GM23338 (cell line): ENCODE data around the gene SYNGR3. TPM values are rescaled to one million over a fixed set of nuclear protein-coding genes. Genes with fewer than 3 reads are reported as not detected.

Experiments
- ATAC-seq: fragments of 200-7000 bp; cut with Tn5 transposase; 3 replicates; pipeline ENCODE4 v1.9.1; 2020
- DNase-seq: peaks from one replicate; pipeline ENCODE4 v3.0.0-alpha.2; 2015; ENCODE audit warnings: low spot score
- H2AFZ ChIP-seq: fragments of 200-600 bp; sonication (generic); 2 replicates; pipeline ENCODE4 v1.8.0; 2016; ENCODE audit warnings: antibody characterized with exemption, mild to moderate bottlenecking, moderate library complexity
- H3F3A ChIP-seq: fragments of 200-600 bp; sonication (generic); replicated peaks from 2 replicates; pipeline ENCODE4 v1.8.0; 2017; ENCODE audit warnings: antibody characterized with exemption, mixed run types, low read depth
- H3K27ac ChIP-seq: fragments of 200-600 bp; sonication (generic); 2 replicates; pipeline ENCODE4 v1.6.1; 2016; ENCODE audit warnings: low read depth
- H3K27me3 ChIP-seq: fragments of 200-600 bp; sonication (generic); 2 replicates; pipeline ENCODE4 v1.8.0; 2016; ENCODE audit warnings: mild to moderate bottlenecking, mixed run types, moderate library complexity; ENCODE audit not compliant: insufficient read depth
- H3K36me3 ChIP-seq: fragments of 200-600 bp; sonication (generic); 2 replicates; pipeline ENCODE4 v1.8.0; 2016; ENCODE audit warnings: mild to moderate bottlenecking; ENCODE audit not compliant: insufficient read depth
- H3K4me1 ChIP-seq: fragments of 200-600 bp; sonication (generic); 2 replicates; pipeline ENCODE4 v1.8.0; 2016; ENCODE audit warnings: mild to moderate bottlenecking, moderate library complexity; ENCODE audit not compliant: insufficient read depth
- H3K4me2 ChIP-seq: fragments of 200-600 bp; sonication (generic); 2 replicates; pipeline ENCODE4 v1.7.1; 2017; ENCODE audit warnings: mixed run types
- H3K4me3 ChIP-seq: fragments of 200-600 bp; sonication (generic); 2 replicates; pipeline ENCODE4 v1.6.1; 2016; ENCODE audit warnings: mixed run types
- H3K79me2 ChIP-seq: fragments of 200-600 bp; sonication (generic); replicated peaks from 2 replicates; pipeline ENCODE4 v1.8.0; 2017; ENCODE audit warnings: mild to moderate bottlenecking; ENCODE audit not compliant: insufficient read depth
- H3K9me2 ChIP-seq: fragments of 200-600 bp; sonication (generic); 2 replicates; pipeline ENCODE4 v1.8.0; 2017; ENCODE audit not compliant: insufficient read depth
- H4K20me1 ChIP-seq: fragments of 200-600 bp; sonication (generic); replicated peaks from 2 replicates; pipeline ENCODE4 v1.8.0; 2017; ENCODE audit warnings: mild to moderate bottlenecking; ENCODE audit not compliant: insufficient read depth
- H3K27ac Mint-ChIP-seq: 2 replicates; pipeline ENCODE4 v1.8.0; 2020; ENCODE audit warnings: inconsistent platforms, mild to moderate bottlenecking, moderate library complexity, mixed read lengths
- H3K27me3 Mint-ChIP-seq: 3 replicates; pipeline ENCODE4 v1.8.0; 2022; ENCODE audit warnings: low read depth, mild to moderate bottlenecking, moderate library complexity, mixed read lengths, inconsistent platforms; ENCODE audit not compliant: insufficient read depth, poor library complexity
- H3K36me3 Mint-ChIP-seq: 3 replicates; pipeline ENCODE4 v1.8.0; 2021; ENCODE audit warnings: low read depth, mild to moderate bottlenecking, inconsistent platforms, moderate library complexity, mixed read lengths
- H3K4me1 Mint-ChIP-seq: 3 replicates; pipeline ENCODE4 v1.8.0; 2020; ENCODE audit warnings: mild to moderate bottlenecking, inconsistent platforms, mixed read lengths
- H3K4me3 Mint-ChIP-seq: 3 replicates; pipeline ENCODE4 v1.8.0; 2021; ENCODE audit warnings: moderate library complexity, mild to moderate bottlenecking, inconsistent platforms, mixed read lengths
- H3K9me3 Mint-ChIP-seq: 3 replicates; pipeline ENCODE4 v1.8.0; 2020; ENCODE audit warnings: moderate library complexity, mild to moderate bottlenecking, inconsistent platforms, mixed read lengths
- CREB1 ChIP-seq: fragments of 250-450 bp; sonication (Bioruptor Pico); IDR thresholded peaks from 2 replicates; pipeline ENCODE4 v1.5.0; 2020; ENCODE audit warnings: low read depth, mild to moderate bottlenecking, moderate library complexity
- ETS1 ChIP-seq: IDR thresholded peaks from 2 replicates; pipeline ENCODE4 v1.6.1; 2016; ENCODE audit warnings: antibody characterized with exemption
- EZH2 ChIP-seq: fragments of 200-600 bp; sonication (generic); IDR thresholded peaks from one replicate; pipeline ENCODE4 v1.8.0; 2017; ENCODE audit warnings: antibody characterized with exemption, mild to moderate bottlenecking, low read depth; ENCODE audit not compliant: unreplicated experiment
- JUNB ChIP-seq: IDR thresholded peaks from one replicate; pipeline ENCODE4 v1.6.1; 2016; ENCODE audit warnings: antibody characterized with exemption; ENCODE audit not compliant: unreplicated experiment
- NANOG ChIP-seq: IDR thresholded peaks from 2 replicates; pipeline ENCODE4 v1.6.1; 2016; ENCODE audit warnings: antibody characterized with exemption, borderline replicate concordance
- POLR2AphosphoS5 ChIP-seq: IDR thresholded peaks from 2 replicates; pipeline ENCODE4 v1.6.1; 2016; ENCODE audit warnings: antibody characterized with exemption, low read depth
- REST ChIP-seq: IDR thresholded peaks from one replicate; pipeline ENCODE4 v1.6.1; 2018; ENCODE audit warnings: antibody characterized with exemption; ENCODE audit not compliant: unreplicated experiment
- STAT1 ChIP-seq: IDR thresholded peaks from one replicate; pipeline ENCODE4 v1.6.1; 2016; ENCODE audit warnings: antibody characterized with exemption; ENCODE audit not compliant: unreplicated experiment
- ZNF114 ChIP-seq: fragments of 250-450 bp; sonication (Bioruptor Pico); IDR thresholded peaks from 2 replicates; pipeline ENCODE4 v1.5.0; 2020; ENCODE audit warnings: mild to moderate bottlenecking, moderate library complexity
- ZNF331 ChIP-seq: fragments of 250-450 bp; sonication (Bioruptor Pico); IDR thresholded peaks from 2 replicates; pipeline ENCODE4 v1.5.0; 2020; ENCODE audit warnings: low read depth, mild to moderate bottlenecking, moderate library complexity
- polyA plus RNA-seq: library from polyadenylated mRNA; unstranded; fragments of >200 nt; fragmentation: Nextera tagmentation; extraction: Ambion mirVana; gene quantifications from 2 replicates; pipeline ENCODE4 v1.2.1, GENCODE V29; 2016
- total RNA-seq: library from RNA; depleted of rRNA; stranded (reverse); fragments of >200 nt; shearing (Covaris generic); gene quantifications from 2 replicates; pipeline ENCODE4 v1.2.3, GENCODE V29; 2014
- TF ChIP-seq, protein P1 (sequence below), 2 experiments: fragments of 200-600 bp in 1 of 2; sonication (generic) in 1 of 2; conservative IDR thresholded peaks; 2 replicates each; pipeline versions ENCODE4 v1.5.1 to v1.6.1; 2016 to 2017; ENCODE audit warnings: antibody characterized with exemption in 2 of 2, low read depth in 2 of 2, mild to moderate bottlenecking in 2 of 2, moderate library complexity in 1 of 2

SYNGR3 gene
- total and polyA plus RNA-seq, 2 experiments from 2014 or later = 45.4 to 77.7 TPM

DNA sequence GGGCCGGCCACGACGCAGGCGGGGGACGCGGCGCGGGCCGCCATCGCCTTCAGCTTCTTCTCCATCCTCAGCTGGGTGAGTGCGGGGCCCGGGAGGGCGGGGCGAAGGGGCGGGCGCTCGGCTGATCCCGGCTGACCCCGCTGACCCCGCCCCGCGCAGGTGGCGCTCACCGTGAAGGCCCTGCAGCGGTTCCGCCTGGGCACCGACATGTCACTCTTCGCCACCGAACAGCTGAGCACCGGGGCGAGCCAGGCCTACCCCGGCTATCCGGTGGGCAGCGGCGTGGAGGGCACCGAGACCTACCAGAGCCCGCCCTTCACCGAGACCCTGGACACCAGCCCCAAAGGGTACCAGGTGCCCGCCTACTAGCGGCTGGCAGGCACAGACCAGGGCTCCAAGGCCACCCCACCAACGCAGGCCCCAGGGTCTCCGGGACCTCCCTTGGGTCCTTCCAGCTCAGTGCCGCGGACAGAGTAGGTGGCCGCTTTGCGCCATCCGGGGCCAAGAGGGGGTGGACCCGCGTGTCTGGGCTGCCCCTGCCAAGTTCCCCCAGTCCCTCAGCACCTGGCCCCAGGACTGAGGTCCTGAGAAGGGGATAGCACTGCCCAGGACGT is 3.0 kb downstream of the SYNGR3 start:
- peak; percentile 85 for DNase-seq
- peaks cover 30% of the 10 kb centered on the region for H3K27me3 Mint-ChIP-seq
- peak overlapping the region; percentile 88 for H3K4me2 ChIP-seq

GRCh38 chr16:1993731-1994131 is 4.0 kb downstream of the SYNGR3 start:
- peak overlapping the region; percentile 68 for H3K4me3 Mint-ChIP-seq
- Histone ChIP-seq H3K4me2 (peak overlapping the region; percentile 88; the same call in 1 of the 2 replicates), H3F3A (peaks cover 16% of the 10 kb centered on the region), H3K4me1 (peaks cover 7% of the 10 kb centered on the region; the same call in 1 of the 2 replicates), H3K27me3 (peaks cover 23% of the 10 kb centered on the region), H3K4me3 (0 out of 2 replicates have a peak overlapping the region, but pooled peaks have one; percentile 69), H3K27ac (no peak overlapping the region), H4K20me1 (no peaks in the 10 kb centered on the region; the same call in 1 of the 2 replicates), H3K9me2 (no peaks in the 10 kb centered on the region), H2AFZ (no peak overlapping the region), H3K79me2 (peaks cover 4% of the 10 kb centered on the region; the same call in 1 of the 2 replicates), H3K36me3 (no peaks in the 10 kb centered on the region; the same call in 1 of the 2 replicates)
- peaks cover 12% of the 10 kb centered on the region for H3K4me1 Mint-ChIP-seq
- DNase-seq (no peak), ATAC-seq (no peak)
- no peaks in the 10 kb centered on the region for H3K9me3 Mint-ChIP-seq
- H3K27ac Mint-ChIP-seq = no peak overlapping the region
- H3K36me3 Mint-ChIP-seq = peaks cover 16% of the 10 kb centered on the region
- peaks cover 23% of the 10 kb centered on the region for H3K27me3 Mint-ChIP-seq
- TF ChIP-seq, protein P1, sequence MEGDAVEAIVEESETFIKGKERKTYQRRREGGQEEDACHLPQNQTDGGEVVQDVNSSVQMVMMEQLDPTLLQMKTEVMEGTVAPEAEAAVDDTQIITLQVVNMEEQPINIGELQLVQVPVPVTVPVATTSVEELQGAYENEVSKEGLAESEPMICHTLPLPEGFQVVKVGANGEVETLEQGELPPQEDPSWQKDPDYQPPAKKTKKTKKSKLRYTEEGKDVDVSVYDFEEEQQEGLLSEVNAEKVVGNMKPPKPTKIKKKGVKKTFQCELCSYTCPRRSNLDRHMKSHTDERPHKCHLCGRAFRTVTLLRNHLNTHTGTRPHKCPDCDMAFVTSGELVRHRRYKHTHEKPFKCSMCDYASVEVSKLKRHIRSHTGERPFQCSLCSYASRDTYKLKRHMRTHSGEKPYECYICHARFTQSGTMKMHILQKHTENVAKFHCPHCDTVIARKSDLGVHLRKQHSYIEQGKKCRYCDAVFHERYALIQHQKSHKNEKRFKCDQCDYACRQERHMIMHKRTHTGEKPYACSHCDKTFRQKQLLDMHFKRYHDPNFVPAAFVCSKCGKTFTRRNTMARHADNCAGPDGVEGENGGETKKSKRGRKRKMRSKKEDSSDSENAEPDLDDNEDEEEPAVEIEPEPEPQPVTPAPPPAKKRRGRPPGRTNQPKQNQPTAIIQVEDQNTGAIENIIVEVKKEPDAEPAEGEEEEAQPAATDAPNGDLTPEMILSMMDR (conservative IDR thresholded peaks at IDR 0.05; ENCODE audit: low read depth in 2 of 2) = no peak
- TF ChIP-seq ZNF331 (CRISPR knock-in tag) = no peak
- no peak for TF ChIP-seq NANOG
- TF ChIP-seq EZH2 = no peak
- TF ChIP-seq JUNB = no peak
- TF ChIP-seq CREB1 (CRISPR knock-in tag) = no peak
- TF ChIP-seq ZNF114 = no peak
- no peak for TF ChIP-seq REST
- no peak for TF ChIP-seq STAT1
- TF ChIP-seq ETS1 = no peak

More for the DNA sequence above, 3.0 kb downstream of the SYNGR3 start:
- peak overlapping the region; percentile 69 for H3K4me3 ChIP-seq
- H2AFZ ChIP-seq = no peak overlapping the region
- H3K27ac Mint-ChIP-seq = no peak overlapping the region
- H3K4me3 Mint-ChIP-seq = peak overlapping the region; percentile 68
- peaks cover 10% of the 10 kb centered on the region for H3K36me3 Mint-ChIP-seq
- H3K9me3 Mint-ChIP-seq = no peaks in the 10 kb centered on the region
- peaks cover 4% of the 10 kb centered on the region; the same call in 1 of the 2 replicates for H3K79me2 ChIP-seq
- no peak for TF ChIP-seq ETS1
- TF ChIP-seq CREB1 (CRISPR knock-in tag) = no peak
- TF ChIP-seq EZH2 = no peak
- TF ChIP-seq STAT1 = no peak
- no peak for TF ChIP-seq ZNF114
- no peak for TF ChIP-seq JUNB
- no peak for TF ChIP-seq NANOG
- TF ChIP-seq ZNF331 (CRISPR knock-in tag) = no peak
- TF ChIP-seq POLR2AphosphoS5 = no peak; the same call in 1 of the 2 replicates
- peaks cover 32% of the 10 kb centered on the region for H3K27me3 ChIP-seq
- H3K27ac ChIP-seq = no peak overlapping the region
- peaks cover 7% of the 10 kb centered on the region; the same call in 1 of the 2 replicates for H3K4me1 ChIP-seq
- peak; percentile 60 for ATAC-seq
- no peaks in the 10 kb centered on the region; the same call in 1 of the 2 replicates for H3K36me3 ChIP-seq
- peaks cover 15% of the 10 kb centered on the region for H3K4me1 Mint-ChIP-seq
- no peaks in the 10 kb centered on the region; the same call in 1 of the 2 replicates for H4K20me1 ChIP-seq
- H3F3A ChIP-seq = peaks cover 23% of the 10 kb centered on the region
- H3K9me2 ChIP-seq = no peaks in the 10 kb centered on the region
